ENCODE results near the gene COL23A1. TPM values are rescaled to one million over a fixed set of nuclear protein-coding genes. Genes with fewer than 3 reads are reported as not detected.

The COL23A1 gene
- total RNA-seq, 1 donor from 2014 or later: 75.2 TPM

DNA sequence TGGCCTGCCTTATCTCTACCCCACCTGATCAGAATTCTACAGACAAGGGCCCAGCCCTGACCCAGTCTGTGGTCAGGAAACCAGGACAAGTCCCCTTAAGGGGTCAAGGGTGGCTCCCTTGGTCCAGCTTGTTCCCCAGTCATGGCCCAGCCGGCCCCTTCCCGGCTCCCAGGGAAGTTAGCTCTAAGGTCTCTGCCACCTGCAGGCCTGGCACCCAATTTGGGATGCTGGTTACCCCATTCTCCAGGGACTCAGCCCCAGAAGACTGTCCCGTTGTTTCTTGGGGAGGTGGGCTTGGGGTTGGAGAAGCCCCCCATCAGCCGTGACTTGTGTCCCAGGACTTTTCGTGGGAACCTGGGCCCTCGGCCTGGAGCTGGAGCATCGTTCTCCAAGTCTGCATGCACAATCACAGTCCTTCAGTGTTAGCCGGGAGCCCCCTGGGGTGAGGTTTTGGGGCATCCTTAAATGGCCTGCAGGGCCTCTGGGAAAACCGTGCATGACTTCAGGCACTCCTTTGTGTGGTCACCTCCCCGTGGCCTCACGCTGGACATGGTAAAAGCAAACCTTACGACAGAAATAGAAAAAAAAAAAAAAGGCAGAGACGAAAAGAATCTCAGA is 206.8 kb downstream of the COL23A1 start:
- Mint-ChIP-seq H3K4me1 (ENCODE audit: unreplicated experiment) (peaks cover 27% of the 10 kb centered on the region), H3K9me3 (ENCODE audit: unreplicated experiment) (no peaks in the 10 kb centered on the region), H3K4me3 (ENCODE audit: unreplicated experiment) (no peak overlapping the region), H3K36me3 (ENCODE audit: low read depth, unreplicated experiment) (no peaks in the 10 kb centered on the region), H3K27me3 (ENCODE audit: unreplicated experiment) (peaks cover 21% of the 10 kb centered on the region), H3K27ac (ENCODE audit: unreplicated experiment) (no peak overlapping the region)
- TF ChIP-seq, protein P1, sequence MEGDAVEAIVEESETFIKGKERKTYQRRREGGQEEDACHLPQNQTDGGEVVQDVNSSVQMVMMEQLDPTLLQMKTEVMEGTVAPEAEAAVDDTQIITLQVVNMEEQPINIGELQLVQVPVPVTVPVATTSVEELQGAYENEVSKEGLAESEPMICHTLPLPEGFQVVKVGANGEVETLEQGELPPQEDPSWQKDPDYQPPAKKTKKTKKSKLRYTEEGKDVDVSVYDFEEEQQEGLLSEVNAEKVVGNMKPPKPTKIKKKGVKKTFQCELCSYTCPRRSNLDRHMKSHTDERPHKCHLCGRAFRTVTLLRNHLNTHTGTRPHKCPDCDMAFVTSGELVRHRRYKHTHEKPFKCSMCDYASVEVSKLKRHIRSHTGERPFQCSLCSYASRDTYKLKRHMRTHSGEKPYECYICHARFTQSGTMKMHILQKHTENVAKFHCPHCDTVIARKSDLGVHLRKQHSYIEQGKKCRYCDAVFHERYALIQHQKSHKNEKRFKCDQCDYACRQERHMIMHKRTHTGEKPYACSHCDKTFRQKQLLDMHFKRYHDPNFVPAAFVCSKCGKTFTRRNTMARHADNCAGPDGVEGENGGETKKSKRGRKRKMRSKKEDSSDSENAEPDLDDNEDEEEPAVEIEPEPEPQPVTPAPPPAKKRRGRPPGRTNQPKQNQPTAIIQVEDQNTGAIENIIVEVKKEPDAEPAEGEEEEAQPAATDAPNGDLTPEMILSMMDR (IDR thresholded peaks at IDR 0.05; ENCODE audit: unreplicated experiment): no peak
- DNase-seq (ENCODE audit: low spot score): no peak

DNA sequence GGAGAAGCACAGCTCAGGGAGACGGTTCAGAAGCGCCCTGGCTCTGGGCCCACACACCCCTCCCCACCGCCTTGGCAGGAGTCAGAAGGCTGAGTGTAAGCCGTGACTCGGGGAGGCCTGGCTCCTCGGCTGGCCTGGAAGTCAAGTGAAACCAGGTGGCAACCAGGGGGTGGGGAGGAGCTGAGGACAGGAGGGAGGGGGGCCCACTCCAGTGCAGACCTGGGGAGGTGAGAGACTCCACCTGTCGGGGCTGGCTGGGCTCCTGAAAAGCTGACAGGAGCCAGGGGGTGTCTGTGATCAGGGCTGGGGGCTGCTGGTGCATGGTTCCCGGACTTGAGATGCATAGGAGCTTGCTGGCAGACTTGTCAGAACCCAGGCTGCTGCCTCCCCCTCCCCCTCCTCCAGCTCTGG is 207.4 kb downstream of the COL23A1 start:
- peaks cover 21% of the 10 kb centered on the region for H3K4me1 Mint-ChIP-seq (ENCODE audit: unreplicated experiment)
- H3K36me3 Mint-ChIP-seq (ENCODE audit: low read depth, unreplicated experiment): no peaks in the 10 kb centered on the region
- TF ChIP-seq, protein P1 (IDR thresholded peaks at IDR 0.05; ENCODE audit: unreplicated experiment): no peak
- no peak for DNase-seq (ENCODE audit: low spot score)
- no peak overlapping the region for H3K27ac Mint-ChIP-seq (ENCODE audit: unreplicated experiment)
- H3K9me3 Mint-ChIP-seq (ENCODE audit: unreplicated experiment): no peaks in the 10 kb centered on the region
- H3K4me3 Mint-ChIP-seq (ENCODE audit: unreplicated experiment): no peak overlapping the region
- H3K27me3 Mint-ChIP-seq (ENCODE audit: unreplicated experiment): peaks cover 17% of the 10 kb centered on the region

DNA sequence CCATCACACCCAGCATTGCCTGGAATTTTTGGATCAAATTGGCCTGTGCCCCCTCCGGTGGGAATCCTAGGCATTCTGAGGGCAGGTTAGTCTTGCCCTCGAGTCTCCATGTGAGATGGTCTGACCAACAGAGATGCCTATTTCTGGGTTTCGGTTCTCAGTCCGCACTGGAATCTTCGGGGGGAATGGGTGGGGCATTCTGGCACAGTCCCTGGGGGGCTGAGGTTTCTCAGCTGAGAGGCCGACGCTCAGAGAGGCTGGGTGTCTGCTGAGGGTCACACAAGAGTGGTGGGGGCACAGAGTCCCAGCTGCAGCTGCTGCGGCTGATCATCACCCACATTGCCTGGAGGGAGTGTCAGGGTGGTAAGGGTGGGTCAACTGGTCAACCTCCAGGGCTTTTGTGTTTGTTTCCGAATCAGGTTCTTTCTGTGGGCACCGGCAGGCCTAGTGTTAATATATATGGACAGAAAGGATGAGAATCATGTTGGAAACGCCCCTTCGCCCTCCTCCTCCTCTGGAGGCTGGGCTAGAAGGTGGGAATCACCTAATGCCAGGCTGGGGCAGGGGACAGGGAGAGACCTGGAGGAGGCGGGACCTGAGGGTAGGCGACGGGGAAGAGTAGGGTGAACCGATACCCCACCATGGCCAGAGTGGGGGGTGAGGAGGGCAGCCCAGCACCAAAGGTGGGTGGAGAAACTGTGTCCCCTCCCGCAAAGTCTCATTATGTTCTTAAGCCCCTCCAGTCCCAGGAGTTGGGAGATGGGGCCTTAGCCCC is 208.1 kb downstream of the COL23A1 start:
- no peak overlapping the region for H3K27ac Mint-ChIP-seq (ENCODE audit: unreplicated experiment)

GRCh38 chr5:178381206-178381605 is 209.0 kb downstream of the COL23A1 start:
- no peak overlapping the region for H3K4me3 Mint-ChIP-seq (ENCODE audit: unreplicated experiment)
- TF ChIP-seq, protein P1 (IDR thresholded peaks at IDR 0.05; ENCODE audit: unreplicated experiment): no peak
- H3K27ac Mint-ChIP-seq (ENCODE audit: unreplicated experiment): no peak overlapping the region
- peaks cover 19% of the 10 kb centered on the region for H3K4me1 Mint-ChIP-seq (ENCODE audit: unreplicated experiment)
- no peak for DNase-seq (ENCODE audit: low spot score)
- H3K36me3 Mint-ChIP-seq (ENCODE audit: low read depth, unreplicated experiment): no peaks in the 10 kb centered on the region
- H3K27me3 Mint-ChIP-seq (ENCODE audit: unreplicated experiment): peaks cover 16% of the 10 kb centered on the region
- H3K9me3 Mint-ChIP-seq (ENCODE audit: unreplicated experiment): no peaks in the 10 kb centered on the region

More for the DNA sequence above, 208.1 kb downstream of the COL23A1 start:
- Mint-ChIP-seq H3K4me1 (ENCODE audit: unreplicated experiment) (peaks cover 19% of the 10 kb centered on the region), H3K27me3 (ENCODE audit: unreplicated experiment) (peaks cover 14% of the 10 kb centered on the region), H3K9me3 (ENCODE audit: unreplicated experiment) (no peaks in the 10 kb centered on the region), H3K4me3 (ENCODE audit: unreplicated experiment) (no peak overlapping the region), H3K36me3 (ENCODE audit: low read depth, unreplicated experiment) (no peaks in the 10 kb centered on the region)
- TF ChIP-seq, protein P1 (IDR thresholded peaks at IDR 0.05; ENCODE audit: unreplicated experiment): no peak
- DNase-seq (ENCODE audit: low spot score): no peak

DNA sequence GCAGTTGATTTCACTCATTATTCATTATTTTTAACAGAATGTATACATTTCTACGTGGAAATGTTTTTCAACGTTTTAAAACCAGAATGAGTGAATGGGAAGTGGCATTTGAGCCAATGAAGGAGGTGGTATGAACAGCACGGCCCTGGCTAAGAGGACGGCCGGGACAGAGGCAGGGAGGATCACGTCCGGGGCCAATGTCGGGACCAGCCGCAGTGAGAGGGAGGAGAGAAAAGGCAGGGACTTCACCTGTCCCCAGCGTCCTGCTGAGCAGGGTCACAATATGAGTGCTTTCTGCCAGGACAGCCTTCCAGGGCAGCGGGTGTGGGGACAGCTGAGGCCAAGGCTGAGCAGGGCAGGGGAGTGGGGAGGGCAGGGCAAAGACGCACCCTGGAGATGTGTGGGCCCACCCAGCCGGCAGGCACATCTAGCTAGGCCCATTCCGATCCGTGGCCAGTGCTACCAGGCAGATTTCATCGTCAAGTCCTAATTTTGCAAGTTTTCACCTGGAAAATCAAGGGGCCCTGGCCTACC is 209.6 kb downstream of the COL23A1 start:
- peaks cover 17% of the 10 kb centered on the region for H3K4me1 Mint-ChIP-seq (ENCODE audit: unreplicated experiment)
- no peak overlapping the region for H3K4me3 Mint-ChIP-seq (ENCODE audit: unreplicated experiment)
- no peaks in the 10 kb centered on the region for H3K9me3 Mint-ChIP-seq (ENCODE audit: unreplicated experiment)
- no peak for DNase-seq (ENCODE audit: low spot score)
- TF ChIP-seq, protein P1 (IDR thresholded peaks at IDR 0.05; ENCODE audit: unreplicated experiment): no peak
- H3K27me3 Mint-ChIP-seq (ENCODE audit: unreplicated experiment): peaks cover 16% of the 10 kb centered on the region
- no peaks in the 10 kb centered on the region for H3K36me3 Mint-ChIP-seq (ENCODE audit: low read depth, unreplicated experiment)
- H3K27ac Mint-ChIP-seq (ENCODE audit: unreplicated experiment): no peak overlapping the region
